K562 (cell line): ENCODE data around the gene PNPLA2. TPM values are rescaled to one million over a fixed set of nuclear protein-coding genes. Genes with fewer than 3 reads are reported as not detected.

ENCODE experiments used
- ATAC-seq: fragments of 200-7000 bp; cut with Tn5 transposase; 3 replicates; pipeline ENCODE4 v1.9.1; 2020; ENCODE audit warnings: moderate library complexity
- BruUV-seq: library from RNA; stranded (reverse); fragments of 400-500 nt; replicated peaks from 2 replicates; lab custom pipeline; 2021; lab: Mats Ljungman, UMichigan
- CTCF ChIA-PET: fragments of 300-600 bp; formaldehyde crosslinking; extraction: SDS; loops from one replicate; lab custom pipeline; 2021; ENCODE audit warnings: low intra/inter-chr PET ratio; lab: Yijun Ruan, JAX
- POLR2A ChIA-PET: fragments of 300-600, 350-650 bp; sonication (Branson Sonifier 250); formaldehyde crosslinking; extraction: SDS; loops from one replicate; lab custom pipeline; 2021; ENCODE audit warnings: antibody characterized with exemption, inconsistent platforms; lab: Yijun Ruan, JAX
- DNase-seq, 4 experiments: peaks; one replicate each; pipeline versions ENCODE4 v3.0.0 to v3.0.0-alpha.2; 2011 to 2018; ENCODE audit warnings: low spot score in 3 of 4, mixed read lengths in 3 of 4; ENCODE audit errors: extremely low read depth in 1 of 4
- FAIRE-seq: peaks from 2 replicates; lab custom pipeline; 2011; peaks lifted over from hg19 to GRCh38; lab: Jason Lieb, UNC
- H2AFZ ChIP-seq: 2 replicates; pipeline ENCODE4 v1.6.0; 2011; ENCODE audit warnings: low read depth, low read length, control low read depth, inconsistent platforms
- H3K27ac ChIP-seq: fragments of 200-600 bp; 3 replicates; pipeline ENCODE4 v1.8.0; 2011; ENCODE audit warnings: low read depth, mild to moderate bottlenecking, control low read depth, inconsistent platforms, low read length, moderate library complexity, mixed read lengths; ENCODE audit errors: extremely low read depth
- H3K27me3 ChIP-seq, 2 experiments: fragments of 300-600 bp in 1 of 2; 2 replicates in 1 of 2; 3 replicates in 1 of 2; pipeline versions ENCODE4 v1.6.0 to v1.8.0; 2011; ENCODE audit warnings: inconsistent platforms in 2 of 2, low read length in 2 of 2, mild to moderate bottlenecking in 1 of 2, mixed read lengths in 1 of 2, moderate library complexity in 1 of 2; ENCODE audit not compliant: control insufficient read depth in 2 of 2, insufficient read depth in 2 of 2
- H3K36me3 ChIP-seq: fragments of 300-600 bp; 3 replicates; pipeline ENCODE4 v1.8.0; 2011; ENCODE audit warnings: mild to moderate bottlenecking, low read length, inconsistent platforms; ENCODE audit not compliant: control insufficient read depth, insufficient read depth
- H3K4me1 ChIP-seq, 2 experiments: fragments of 200-600 bp in 1 of 2; replicated peaks in 1 of 2; 2 replicates in 1 of 2; 3 replicates in 1 of 2; pipeline versions ENCODE4 v1.5.1 to v1.8.0; 2011; ENCODE audit warnings: inconsistent platforms in 2 of 2, low read length in 2 of 2, mild to moderate bottlenecking in 1 of 2, mixed read lengths in 1 of 2, moderate library complexity in 1 of 2; ENCODE audit not compliant: control insufficient read depth in 2 of 2, insufficient read depth in 2 of 2
- H3K4me2 ChIP-seq: 2 replicates; pipeline ENCODE4 v1.6.1; 2011; ENCODE audit warnings: low read length, control low read depth, inconsistent platforms, mixed read lengths; ENCODE audit not compliant: insufficient read depth
- H3K4me3 ChIP-seq: fragments of 200-600 bp; sonication (generic), shearing (Covaris generic); 2 replicates; pipeline ENCODE4 v1.5.1; 2016; ENCODE audit warnings: control low read depth, inconsistent platforms
- H3K79me2 ChIP-seq: fragments of 200-600 bp; 3 replicates; pipeline ENCODE4 v1.8.0; 2011; ENCODE audit warnings: low read length, inconsistent platforms; ENCODE audit not compliant: control insufficient read depth, insufficient read depth
- H3K9ac ChIP-seq, 2 experiments: 2 replicates each; pipeline versions ENCODE4 v1.6.0 to v1.6.1; 2011; ENCODE audit warnings: low read depth in 2 of 2, low read length in 2 of 2, control low read depth in 1 of 2, inconsistent platforms in 1 of 2, mild to moderate bottlenecking in 1 of 2, mixed read lengths in 1 of 2; ENCODE audit not compliant: insufficient read depth in 1 of 2
- H3K9me1 ChIP-seq: one replicate; pipeline ENCODE4 v1.6.0; 2011; ENCODE audit warnings: inconsistent platforms, mild to moderate bottlenecking, low read length, moderate library complexity; ENCODE audit not compliant: control insufficient read depth, insufficient read depth
- H3K9me3 ChIP-seq: replicated peaks from 2 replicates; pipeline ENCODE4 v1.5.1; 2011; ENCODE audit warnings: low read depth, low read length, inconsistent platforms; ENCODE audit not compliant: control insufficient read depth, insufficient read depth
- H4K20me1 ChIP-seq: replicated peaks from 2 replicates; pipeline ENCODE4 v1.6.1; 2011; ENCODE audit warnings: low read length, inconsistent platforms, mixed read lengths; ENCODE audit not compliant: control insufficient read depth, insufficient read depth
- CBFB ChIP-seq: sonication (generic); formaldehyde crosslinking; IDR thresholded peaks from 2 replicates; pipeline ENCODE4 v1.4.0; 2020; ENCODE audit warnings: mild to moderate bottlenecking, missing genetic modification reagents
- CREBBP ChIP-seq: IDR thresholded peaks from one replicate; pipeline ENCODE4 v1.6.1; 2012; ENCODE audit warnings: low read depth, mild to moderate bottlenecking, control low read depth, inconsistent platforms, low read length
- CTBP1 ChIP-seq: fragments of 450-650 bp; IDR thresholded peaks from 2 replicates; pipeline ENCODE4 v1.6.1; 2016; ENCODE audit warnings: borderline replicate concordance
- DACH1 ChIP-seq: fragments of 450-650 bp; IDR thresholded peaks from 2 replicates; pipeline ENCODE4 v1.6.1; 2018; ENCODE audit not compliant: partially characterized antibody
- EP300 ChIP-seq: IDR thresholded peaks from 2 replicates; pipeline ENCODE4 v1.6.1; 2012; ENCODE audit warnings: low read length, improper control_type of control experiment
- ERF ChIP-seq: fragments of 450-650 bp; formaldehyde crosslinking; IDR thresholded peaks from 2 replicates; pipeline ENCODE4 v1.4.0; 2020; ENCODE audit warnings: mild to moderate bottlenecking, mixed read lengths
- GATA2 ChIP-seq: sonication (generic); formaldehyde crosslinking; IDR thresholded peaks from 2 replicates; pipeline ENCODE4 v1.4.0; 2020; ENCODE audit warnings: mild to moderate bottlenecking, missing genetic modification reagents
- GTF2E2 ChIP-seq: fragments of 200-800 bp; sonication (Bioruptor generic); IDR thresholded peaks from 2 replicates; pipeline ENCODE4 v1.6.1; 2016; ENCODE audit warnings: missing genetic modification characterization, missing compliant biosample characterization
- ILF3 ChIP-seq: fragments of 450-650 bp; IDR thresholded peaks from 2 replicates; pipeline ENCODE4 v1.6.1; 2018; ENCODE audit warnings: antibody characterized with exemption, mild to moderate bottlenecking, moderate library complexity, borderline replicate concordance
- MTA3 ChIP-seq: fragments of 450-650 bp; formaldehyde crosslinking; IDR thresholded peaks from 2 replicates; pipeline ENCODE4 v1.6.1; 2017; ENCODE audit warnings: mild to moderate bottlenecking, borderline replicate concordance
- NR2C2 ChIP-seq, 2 experiments: fragments of 200-800 bp in 1 of 2; sonication (Bioruptor generic) in 1 of 2; sonication (generic) in 1 of 2; formaldehyde crosslinking in 1 of 2; IDR thresholded peaks; 2 replicates each; pipeline versions ENCODE4 v1.6.1 to v1.8.0; 2016 to 2022; ENCODE audit warnings: mild to moderate bottlenecking in 1 of 2, missing compliant biosample characterization in 1 of 2, missing genetic modification characterization in 1 of 2, missing genetic modification reagents in 1 of 2
- PTRF ChIP-seq: fragments of 450-650 bp; IDR thresholded peaks from 2 replicates; pipeline ENCODE4 v1.6.1; 2016; ENCODE audit warnings: mild to moderate bottlenecking, missing genetic modification characterization, missing compliant biosample characterization
- SMAD4 ChIP-seq: fragments of 250-450 bp; sonication (Bioruptor Pico); conservative IDR thresholded peaks from 2 replicates; pipeline ENCODE4 v1.8.0; 2021; ENCODE audit warnings: inconsistent platforms, mild to moderate bottlenecking, moderate library complexity
- SUPT5H ChIP-seq: fragments of 450-650 bp; IDR thresholded peaks from 2 replicates; pipeline ENCODE4 v1.6.1; 2016
- TARDBP ChIP-seq: fragments of 450-650 bp; IDR thresholded peaks from 2 replicates; pipeline ENCODE4 v1.6.1; 2016
- TEAD2 ChIP-seq: fragments of 450-650 bp; IDR thresholded peaks from 2 replicates; pipeline ENCODE4 v1.6.1; 2016; ENCODE audit warnings: missing genetic modification characterization, control low read depth, missing compliant biosample characterization
- ZBTB1 ChIP-seq: sonication (generic); formaldehyde crosslinking; IDR thresholded peaks from 2 replicates; pipeline ENCODE4 v1.8.1; 2023; ENCODE audit warnings: missing genetic modification reagents, low read depth, mild to moderate bottlenecking, borderline replicate concordance
- ZNF507 ChIP-seq: conservative IDR thresholded peaks from 2 replicates; pipeline ENCODE4 v1.6.1; 2017; ENCODE audit warnings: missing genetic modification characterization, missing compliant biosample characterization
- ZNF583 ChIP-seq: fragments of 250-450 bp; sonication (Bioruptor Pico); IDR thresholded peaks from 2 replicates; pipeline ENCODE4 v1.4.0; 2020
- WGBS: fragments of 100-300 bp; shearing (Covaris generic); methylation state at CpG from one replicate; pipeline ENCODE4 v1.1.6; 2016; ENCODE audit warnings: low coverage, mixed read lengths; ENCODE audit not compliant: insufficient coverage; ENCODE audit errors: missing lambda C conversion rate; 5-methylcytosine and 5-hydroxymethylcytosine counted together
- in situ Hi-C: fragments of 300-500 bp; cut with MboI; formaldehyde crosslinking; loops from 4 replicates; pipeline ENCODE4 v1.15.0; 2018; ENCODE audit warnings: inconsistent platforms, mixed read lengths
- intact Hi-C: fragments of 100-400 bp; cut with micrococcal nuclease; formaldehyde crosslinking; loops from 2 replicates; pipeline ENCODE4 v1.14.2; 2022
- polyA plus RNA-seq, 8 experiments: library from polyadenylated mRNA; depleted of rRNA in 4 of 8; stranded (reverse) in 5 of 8; unstranded in 3 of 8; fragments of >200 nt; fragmentation: Nextera tagmentation in 2 of 8; fragmentation: Illumina TruSeq in 1 of 8; extraction: Ambion mirVana in 2 of 8; extraction: Trizol in 1 of 8; gene quantifications; 2 replicates each; pipeline versions ENCODE4 v1.2.1 to v1.2.3, GENCODE V29; 2011 to 2014; ENCODE audit warnings: inconsistent platforms in 1 of 8, missing spikeins in 1 of 8
- total RNA-seq, 7 experiments: library from RNA; depleted of rRNA in 6 of 7; stranded (reverse); fragments of >200 nt in 6 of 7; fragmentation: Illumina TruSeq in 2 of 7; extraction: Trizol in 2 of 7; gene quantifications; 2 replicates each; pipeline versions ENCODE4 v1.2.1 to v1.2.3, GENCODE V29; 2011 to 2021; ENCODE audit warnings: low replicate concordance in 1 of 7
- TF ChIP-seq, protein P1 (sequence below), 2 experiments: fragments of 450-650 bp; conservative IDR thresholded peaks; 2 replicates each; pipeline ENCODE4 v1.6.1; 2017; ENCODE audit warnings: mild to moderate bottlenecking in 2 of 2, moderate library complexity in 2 of 2
- TF ChIP-seq, protein P2 (sequence below), 2 experiments: fragments of 200-800 bp in 1 of 2; sonication (Bioruptor generic) in 1 of 2; sonication (generic) in 1 of 2; formaldehyde crosslinking in 1 of 2; IDR thresholded peaks in 1 of 2; conservative IDR thresholded peaks in 1 of 2; 2 replicates each; pipeline versions ENCODE4 v1.5.0 to v1.6.1; 2016 to 2020; ENCODE audit warnings: missing compliant biosample characterization in 1 of 2, missing genetic modification characterization in 1 of 2, missing genetic modification reagents in 1 of 2

PNPLA2 gene
- total and polyA plus RNA-seq, 9 of the 15 experiments (the other 6 are each of a cell fraction or from before 2014, with no cell fraction given) = 0.39 to 87.1 (median 8.4) TPM

DNA sequence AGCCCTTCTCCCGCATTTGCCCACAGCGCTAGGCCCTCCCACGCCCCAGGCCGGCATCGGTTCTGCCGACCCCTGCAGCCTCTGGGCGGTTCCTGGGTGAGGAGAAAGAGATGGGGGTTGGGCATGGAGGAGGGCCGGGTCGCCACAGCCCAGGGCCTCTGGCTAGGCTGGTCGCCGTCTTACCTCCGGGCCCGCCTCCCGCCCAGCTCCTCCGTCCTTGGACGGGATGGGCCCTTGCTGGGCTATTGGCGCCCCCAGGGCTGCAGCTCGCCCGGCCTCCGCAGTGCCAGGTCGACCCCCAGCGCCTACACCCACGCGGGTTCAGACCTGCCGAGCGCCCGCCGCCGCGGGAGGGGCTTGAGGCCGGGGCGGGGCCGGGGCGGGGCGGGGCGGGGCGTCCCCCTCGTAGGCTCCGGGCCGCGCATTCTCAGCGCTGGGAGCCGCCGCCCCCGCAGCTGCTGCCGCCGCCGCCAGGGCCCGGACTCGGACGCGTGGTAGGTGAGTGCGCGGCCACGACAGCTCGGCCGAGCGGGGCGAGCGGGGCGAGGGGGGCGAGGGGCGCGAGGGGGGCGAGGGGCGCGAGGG, 13.9 kb downstream of the PNPLA2 start, which contains the start of gene CD151:
Gene CD151 (plus strand): TSS at position 424 of the 585 bp plus-strand sequence. CDS start 3,118 bp downstream, outside the sequence.
- ChIA-PET POLR2A (interaction anchor here (0.6 to 2.3 kb wide), 5 partner anchors 8 to 149 kb away, joined by 3 to 11 read pairs (median 5); partner anchors contain the start of gene PNPLA2), CTCF (no interaction called here)
- DNase-seq (peak; percentile 73 to 84 (median 78)), FAIRE-seq (no peak), ATAC-seq (peak; percentile 76)
- intact Hi-C loops = loop anchor here (2.0 kb wide), 1 partner anchor 28 kb away; the partner anchor contains the start of gene PIDD1
- peaks cover 23 to 91% of the 10 kb centered on the region in 2 experiments for H3K4me1 ChIP-seq
- H3K79me2 ChIP-seq = peaks cover 44% of the 10 kb centered on the region
- in situ Hi-C loops = no loop called here
- H3K27ac ChIP-seq = peak within 1 kb of the TSS; percentile 94
- peaks cover 7% of the 10 kb centered on the region for H4K20me1 ChIP-seq
- 0% methylated on average over 39 of the region's 67 CpGs for WGBS
- no peaks in the 10 kb centered on the region for H3K9me3 ChIP-seq
- peaks cover 34% of the 10 kb centered on the region; the same call in 1 of the 3 replicates for H3K36me3 ChIP-seq
- H3K9me1 ChIP-seq = peaks cover 5% of the 10 kb centered on the region
- H2AFZ ChIP-seq = peak within 1 kb of the TSS; percentile 95
- no peaks in the 10 kb centered on the region for H3K27me3 ChIP-seq
- no TSS peak for BruUV-seq
- H3K9ac ChIP-seq = peak within 1 kb of the TSS; percentile 92 to 96
- H3K4me2 ChIP-seq = peak within 1 kb of the TSS; percentile 85
- H3K4me3 ChIP-seq = peak within 1 kb of the TSS; percentile 87
- TF ChIP-seq NR2C2 (CRISPR knock-in tag; IDR thresholded peaks at IDR 0.05) (no peak), NR2C2 (tag; IDR thresholded peaks at IDR 0.05) (0 out of 2 replicates have a peak, but pooled peaks have one; percentile 31), ZBTB1 (CRISPR knock-in tag) (0 out of 2 replicates have a peak, but pooled peaks have one; percentile 46), EP300 (no peak), MTA3 (peak; percentile 55; the same call in 1 of the 2 replicates), GATA2 (CRISPR knock-in tag) (no peak), GTF2E2 (no peak), ERF (CRISPR knock-in tag) (0 out of 2 replicates have a peak, but pooled peaks have one; percentile 54), SMAD4 (no peak), TARDBP (no peak), DACH1 (no peak), CBFB (CRISPR knock-in tag) (no peak), PTRF (no peak), CTBP1 (peak; percentile 14; the same call in 1 of the 2 replicates), CREBBP (no peak), SUPT5H (peak; percentile 52), ZNF583 (CRISPR knock-in tag) (no peak), ILF3 (no peak), ZNF507 (no peak), TEAD2 (tag) (no peak)
- TF ChIP-seq, protein P1, sequence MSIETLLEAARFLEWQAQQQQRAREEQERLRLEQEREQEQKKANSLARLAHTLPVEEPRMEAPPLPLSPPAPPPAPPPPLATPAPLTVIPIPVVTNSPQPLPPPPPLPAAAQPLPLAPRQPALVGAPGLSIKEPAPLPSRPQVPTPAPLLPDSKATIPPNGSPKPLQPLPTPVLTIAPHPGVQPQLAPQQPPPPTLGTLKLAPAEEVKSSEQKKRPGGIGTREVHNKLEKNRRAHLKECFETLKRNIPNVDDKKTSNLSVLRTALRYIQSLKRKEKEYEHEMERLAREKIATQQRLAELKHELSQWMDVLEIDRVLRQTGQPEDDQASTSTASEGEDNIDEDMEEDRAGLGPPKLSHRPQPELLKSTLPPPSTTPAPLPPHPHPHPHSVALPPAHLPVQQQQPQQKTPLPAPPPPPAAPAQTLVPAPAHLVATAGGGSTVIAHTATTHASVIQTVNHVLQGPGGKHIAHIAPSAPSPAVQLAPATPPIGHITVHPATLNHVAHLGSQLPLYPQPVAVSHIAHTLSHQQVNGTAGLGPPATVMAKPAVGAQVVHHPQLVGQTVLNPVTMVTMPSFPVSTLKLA (conservative IDR thresholded peaks at IDR 0.05) = peak in 1 of 2 experiments; percentile 31; a peak in 1 of 4 replicates
- TF ChIP-seq, protein P2, sequence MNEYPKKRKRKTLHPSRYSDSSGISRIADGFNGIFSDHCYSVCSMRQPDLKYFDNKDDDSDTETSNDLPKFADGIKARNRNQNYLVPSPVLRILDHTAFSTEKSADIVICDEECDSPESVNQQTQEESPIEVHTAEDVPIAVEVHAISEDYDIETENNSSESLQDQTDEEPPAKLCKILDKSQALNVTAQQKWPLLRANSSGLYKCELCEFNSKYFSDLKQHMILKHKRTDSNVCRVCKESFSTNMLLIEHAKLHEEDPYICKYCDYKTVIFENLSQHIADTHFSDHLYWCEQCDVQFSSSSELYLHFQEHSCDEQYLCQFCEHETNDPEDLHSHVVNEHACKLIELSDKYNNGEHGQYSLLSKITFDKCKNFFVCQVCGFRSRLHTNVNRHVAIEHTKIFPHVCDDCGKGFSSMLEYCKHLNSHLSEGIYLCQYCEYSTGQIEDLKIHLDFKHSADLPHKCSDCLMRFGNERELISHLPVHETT (CRISPR knock-in tag; conservative IDR thresholded peaks at IDR 0.05 in 1 of 2, IDR thresholded peaks at IDR 0.05 in 1 of 2) = peak in 1 of 2 experiments; percentile 36; a peak in 1 of 4 replicates
